Mesenchymal stem cell (in vitro differentiated cells and primary cell): ENCODE data around the gene SEC23A. TPM values are rescaled to one million over a fixed set of nuclear protein-coding genes. Genes with fewer than 3 reads are reported as not detected.

Experiments used
- DNase-seq: peaks from one replicate; pipeline ENCODE4 v3.0.0-alpha.2; 2013
- H2AFZ ChIP-seq: one replicate; pipeline ENCODE4 v1.6.1; 2013; ENCODE audit warnings: low read depth, mild to moderate bottlenecking, control low read depth, inconsistent platforms, low read length, moderate library complexity
- H2AK5ac ChIP-seq: 2 replicates; pipeline ENCODE4 v1.6.1; 2013; ENCODE audit warnings: low read length, moderate library complexity, mild to moderate bottlenecking, inconsistent platforms; ENCODE audit not compliant: severe bottlenecking
- H2BK120ac ChIP-seq: one replicate; pipeline ENCODE4 v1.6.1; 2013; ENCODE audit warnings: low read depth, mild to moderate bottlenecking, inconsistent platforms, low read length, moderate library complexity
- H2BK12ac ChIP-seq, 2 experiments: one replicate each; pipeline ENCODE4 v1.6.1; 2013; ENCODE audit warnings: inconsistent platforms in 2 of 2, low read length in 2 of 2, mild to moderate bottlenecking in 2 of 2, moderate library complexity in 2 of 2, control low read depth in 1 of 2
- H2BK15ac ChIP-seq: one replicate; pipeline ENCODE4 v1.6.1; 2013; ENCODE audit warnings: mild to moderate bottlenecking, low read depth, inconsistent platforms; ENCODE audit not compliant: poor library complexity, severe bottlenecking
- H2BK5ac ChIP-seq: 2 replicates; pipeline ENCODE4 v1.6.1; 2013; ENCODE audit warnings: low read depth, mild to moderate bottlenecking, low read length, control low read depth, inconsistent platforms; ENCODE audit not compliant: poor library complexity, severe bottlenecking
- H3K14ac ChIP-seq, 2 experiments: one replicate each; pipeline ENCODE4 v1.6.1; 2013; ENCODE audit warnings: inconsistent platforms in 2 of 2, low read length in 2 of 2, control low read depth in 1 of 2, mild to moderate bottlenecking in 1 of 2, moderate library complexity in 1 of 2
- H3K18ac ChIP-seq, 2 experiments: one replicate each; pipeline ENCODE4 v1.6.1; 2013; ENCODE audit warnings: inconsistent platforms in 2 of 2, low read length in 2 of 2, control low read depth in 1 of 2, low read depth in 1 of 2, mild to moderate bottlenecking in 1 of 2
- H3K23ac ChIP-seq, 2 experiments: one replicate each; pipeline ENCODE4 v1.6.1; 2013; ENCODE audit warnings: inconsistent platforms in 2 of 2, low read length in 2 of 2, mild to moderate bottlenecking in 2 of 2, moderate library complexity in 2 of 2, control low read depth in 1 of 2
- H3K27ac ChIP-seq: 2 replicates; pipeline ENCODE4 v1.5.1; 2013; ENCODE audit warnings: mild to moderate bottlenecking, moderate library complexity, low read length, control low read depth, inconsistent platforms; ENCODE audit not compliant: poor library complexity, severe bottlenecking
- H3K27me3 ChIP-seq, 2 experiments: 2 replicates each; pipeline versions ENCODE4 v1.6.1 to v1.7.0; 2013; ENCODE audit warnings: low read length in 2 of 2, mild to moderate bottlenecking in 2 of 2, moderate library complexity in 2 of 2, control low read depth in 1 of 2, inconsistent platforms in 1 of 2; ENCODE audit not compliant: control insufficient read depth in 1 of 2, insufficient read depth in 1 of 2
- H3K36me3 ChIP-seq, 2 experiments: 2 replicates each; pipeline versions ENCODE4 v1.6.1 to v1.7.0; 2013; ENCODE audit warnings: low read length in 2 of 2, control low read depth in 1 of 2, inconsistent platforms in 1 of 2, low read depth in 1 of 2, mild to moderate bottlenecking in 1 of 2; ENCODE audit not compliant: insufficient read depth in 2 of 2, control insufficient read depth in 1 of 2
- H3K4ac ChIP-seq, 2 experiments: one replicate each; pipeline ENCODE4 v1.6.1; 2013; ENCODE audit warnings: inconsistent platforms in 2 of 2, low read length in 2 of 2, mild to moderate bottlenecking in 2 of 2, moderate library complexity in 2 of 2, control low read depth in 1 of 2, low read depth in 1 of 2
- H3K4me1 ChIP-seq: 2 replicates; pipeline ENCODE4 v1.6.1; 2013; ENCODE audit warnings: low read depth, low read length, control low read depth; ENCODE audit not compliant: control insufficient read depth, insufficient read depth
- H3K4me2 ChIP-seq: 2 replicates; pipeline ENCODE4 v1.6.1; 2013; ENCODE audit warnings: low read length, mild to moderate bottlenecking, inconsistent platforms; ENCODE audit not compliant: poor library complexity, severe bottlenecking
- H3K4me3 ChIP-seq, 2 experiments: 2 replicates each; pipeline versions ENCODE4 v1.5.1 to v1.7.0; 2013; ENCODE audit warnings: low read length in 2 of 2, mild to moderate bottlenecking in 2 of 2, control low read depth in 1 of 2, low read depth in 1 of 2; ENCODE audit not compliant: insufficient read depth in 1 of 2
- H3K79me1 ChIP-seq: replicated peaks from 2 replicates; pipeline ENCODE4 v1.6.1; 2013; ENCODE audit warnings: mild to moderate bottlenecking, control low read depth, low read length, inconsistent platforms; ENCODE audit not compliant: poor library complexity, severe bottlenecking
- H3K9ac ChIP-seq: 2 replicates; pipeline ENCODE4 v1.7.0; 2013; ENCODE audit warnings: mild to moderate bottlenecking, low read length, moderate library complexity
- H3K9me3 ChIP-seq: 2 replicates; pipeline ENCODE4 v1.7.0; 2013; ENCODE audit warnings: mild to moderate bottlenecking, low read length; ENCODE audit not compliant: control insufficient read depth
- H4K8ac ChIP-seq: one replicate; pipeline ENCODE4 v1.6.1; 2013; ENCODE audit warnings: inconsistent platforms, mild to moderate bottlenecking, low read length, moderate library complexity
- H4K91ac ChIP-seq: one replicate; pipeline ENCODE4 v1.6.1; 2013; ENCODE audit warnings: mild to moderate bottlenecking, low read length, inconsistent platforms
- WGBS: methylation state at CpG from one replicate; pipeline ENCODE4 v1.1.7; 2013; ENCODE audit warnings: mixed read lengths; 5-methylcytosine and 5-hydroxymethylcytosine counted together
- small RNA-seq: library from polyadenylated mRNA; stranded (forward); fragments of <200 nt; extraction: miRNeasy Mini kit (QIAGEN cat#:217004); gene quantifications from one replicate; pipeline ENCODE3, GENCODE V24; 2013; ENCODE audit warnings: low read depth

SEC23A gene

DNA sequence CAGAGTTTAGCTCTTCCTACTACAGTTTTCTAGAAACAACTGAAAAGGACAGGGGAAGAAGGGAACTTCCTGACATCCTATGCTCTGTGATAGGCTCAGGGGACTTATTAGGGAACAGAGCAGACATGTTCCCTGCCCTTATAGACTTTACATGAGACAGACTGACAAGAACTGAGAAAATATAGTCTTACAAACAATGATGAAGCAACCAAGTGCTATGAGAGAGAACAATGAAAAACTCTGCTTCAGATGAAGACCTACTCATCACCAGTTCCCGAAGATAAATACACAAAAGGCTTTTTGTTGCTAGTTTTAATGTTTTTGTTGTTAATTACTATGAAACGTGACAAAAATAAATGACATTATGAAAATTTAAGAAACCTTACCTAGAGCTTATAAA is 115.3 kb downstream of the SEC23A start:
- Histone ChIP-seq H3K14ac (no peak overlapping the region), H3K27me3 (no peaks in the 10 kb centered on the region), H3K4me1 (no peaks in the 10 kb centered on the region), H3K36me3 (no peaks in the 10 kb centered on the region), H3K27ac (no peak overlapping the region), H2BK12ac (no peak overlapping the region), H2BK120ac (no peak overlapping the region), H3K9ac (no peak overlapping the region), H4K91ac (no peak overlapping the region), H3K18ac (no peak overlapping the region), H4K8ac (no peak overlapping the region), H2BK15ac (no peak overlapping the region), H3K9me3 (no peaks in the 10 kb centered on the region), H3K4ac (no peak overlapping the region), H2BK5ac (no peak overlapping the region), H2AK5ac (no peak overlapping the region), H3K4me2 (no peak overlapping the region), H2AFZ (no peak overlapping the region), H3K23ac (no peak overlapping the region), H3K4me3 (no peak overlapping the region), H3K79me1 (peaks cover 1% of the 10 kb centered on the region)
- WGBS: no CpG with 5 or more reads among the region's 2 CpGs
- DNase-seq: no peak

DNA sequence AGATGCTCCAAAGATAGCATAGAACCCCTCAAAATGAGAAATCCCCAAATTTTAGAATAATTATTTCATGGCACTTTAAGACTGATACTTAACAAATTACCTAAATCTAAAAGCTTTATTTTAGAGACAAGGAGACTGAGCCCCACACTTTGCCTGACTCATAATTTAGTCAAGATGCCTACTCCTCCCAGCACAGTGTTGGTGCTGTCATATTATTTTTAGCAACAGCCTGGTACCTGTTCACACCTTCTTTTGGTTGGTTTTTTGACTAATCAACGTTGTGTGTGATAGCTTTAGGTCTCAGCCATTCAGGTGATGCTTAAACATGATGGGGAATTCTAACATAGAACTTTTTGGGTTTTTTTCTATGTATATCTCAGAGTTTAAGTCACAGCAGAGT is 120.2 kb downstream of the SEC23A start:
- Histone ChIP-seq H3K36me3 (peaks cover 0 to 4% of the 10 kb centered on the region in 2 experiments), H2AFZ (no peak overlapping the region), H2BK15ac (no peak overlapping the region), H3K4me1 (no peaks in the 10 kb centered on the region), H3K27me3 (no peaks in the 10 kb centered on the region), H3K9me3 (peaks cover 8% of the 10 kb centered on the region), H3K14ac (no peak overlapping the region), H3K4ac (no peak overlapping the region), H2AK5ac (no peak overlapping the region), H2BK5ac (no peak overlapping the region), H3K4me3 (no peak overlapping the region), H2BK12ac (no peak overlapping the region), H3K23ac (no peak overlapping the region), H2BK120ac (no peak overlapping the region), H3K79me1 (peaks cover 1% of the 10 kb centered on the region), H3K18ac (no peak overlapping the region), H4K8ac (no peak overlapping the region), H4K91ac (no peak overlapping the region), H3K27ac (no peak overlapping the region), H3K9ac (no peak overlapping the region), H3K4me2 (no peak overlapping the region)
- DNase-seq: no peak
- WGBS: 0% methylated on average over 1 of the region's 1 CpG

DNA sequence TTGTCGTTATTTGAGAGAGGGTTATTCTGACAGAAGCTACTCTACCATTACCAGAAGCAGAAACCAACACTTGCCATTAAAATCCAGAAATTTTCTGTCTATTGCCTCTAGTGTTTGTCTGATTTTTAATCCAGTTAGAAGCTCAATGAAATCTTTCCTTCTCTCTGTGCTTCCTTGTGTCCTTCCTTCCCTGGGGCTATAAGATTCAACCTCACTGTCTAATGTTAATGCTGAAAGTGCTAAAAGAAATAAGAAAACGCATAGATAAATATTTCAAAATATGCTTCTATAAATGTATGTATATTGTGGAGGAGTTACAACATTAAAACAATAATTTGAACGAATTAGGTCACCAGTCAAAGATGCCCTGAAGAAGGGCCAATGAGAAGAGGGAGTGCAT is 120.8 kb downstream of the SEC23A start:
- no peak overlapping the region for H3K18ac ChIP-seq
- H3K4me3 ChIP-seq: no peak overlapping the region
- no peak overlapping the region for H2AK5ac ChIP-seq
- H3K79me1 ChIP-seq: no peaks in the 10 kb centered on the region
- no peaks in the 10 kb centered on the region for H3K27me3 ChIP-seq
- WGBS: 83% methylated on average over 1 of the region's 3 CpGs
- H4K8ac ChIP-seq: no peak overlapping the region
- no peak overlapping the region for H2BK120ac ChIP-seq
- no peak overlapping the region for H2BK12ac ChIP-seq
- no peak overlapping the region for H3K9ac ChIP-seq
- H3K27ac ChIP-seq: no peak overlapping the region
- no peak overlapping the region for H2BK5ac ChIP-seq
- H2BK15ac ChIP-seq: no peak overlapping the region
- H3K14ac ChIP-seq: no peak overlapping the region
- H3K9me3 ChIP-seq: peaks cover 8% of the 10 kb centered on the region
- H2AFZ ChIP-seq: no peak overlapping the region
- no peak overlapping the region for H4K91ac ChIP-seq
- no peak overlapping the region for H3K4me2 ChIP-seq
- DNase-seq: no peak
- H3K4ac ChIP-seq: no peak overlapping the region
- H3K36me3 ChIP-seq: peaks cover 0 to 4% of the 10 kb centered on the region in 2 experiments
- no peaks in the 10 kb centered on the region for H3K4me1 ChIP-seq
- H3K23ac ChIP-seq: no peak overlapping the region

Small RNA genes within 50 kb of the gene (small RNA-seq; reads per million reads assigned to genes)
- not detected for gene AL109628.1
- gene RF00019: not detected
